ENCODE data around the gene MLANA. TPM values are rescaled to one million over a fixed set of nuclear protein-coding genes. Genes with fewer than 3 reads are reported as not detected.

The MLANA gene
- polyA plus RNA-seq, 1 donor (not counting 4 experiments of a cell fraction or from before 2014, with no cell fraction given) = not detected

DNA sequence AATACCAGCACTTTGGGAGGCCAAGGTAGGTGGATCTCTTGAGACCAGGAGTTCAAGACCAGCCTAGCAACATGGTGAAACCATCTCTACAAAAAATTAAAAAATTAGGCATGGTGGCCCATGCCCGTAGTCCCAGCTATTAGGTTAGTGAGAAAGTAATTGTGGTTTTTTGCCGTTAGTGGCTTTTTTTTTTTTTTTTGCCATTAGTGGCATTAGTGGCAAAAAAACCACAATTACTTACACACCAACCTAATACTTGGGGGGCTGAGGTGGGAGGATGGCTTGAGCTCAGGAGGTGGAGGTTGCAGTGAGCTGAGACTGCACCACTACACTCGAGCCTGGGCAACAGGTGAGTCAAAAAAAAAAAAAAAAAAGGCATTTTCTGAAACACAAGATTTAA, 27.8 kb downstream of the MLANA start:
- H3K4me1 ChIP-seq (ENCODE audit: control insufficient read depth, extremely low read depth, insufficient read depth, low read length) = no peaks in the 10 kb centered on the region
- TF ChIP-seq EZH2 (IDR thresholded peaks at IDR 0.05; ENCODE audit: low read length) = no peak
- TF ChIP-seq, protein P1, sequence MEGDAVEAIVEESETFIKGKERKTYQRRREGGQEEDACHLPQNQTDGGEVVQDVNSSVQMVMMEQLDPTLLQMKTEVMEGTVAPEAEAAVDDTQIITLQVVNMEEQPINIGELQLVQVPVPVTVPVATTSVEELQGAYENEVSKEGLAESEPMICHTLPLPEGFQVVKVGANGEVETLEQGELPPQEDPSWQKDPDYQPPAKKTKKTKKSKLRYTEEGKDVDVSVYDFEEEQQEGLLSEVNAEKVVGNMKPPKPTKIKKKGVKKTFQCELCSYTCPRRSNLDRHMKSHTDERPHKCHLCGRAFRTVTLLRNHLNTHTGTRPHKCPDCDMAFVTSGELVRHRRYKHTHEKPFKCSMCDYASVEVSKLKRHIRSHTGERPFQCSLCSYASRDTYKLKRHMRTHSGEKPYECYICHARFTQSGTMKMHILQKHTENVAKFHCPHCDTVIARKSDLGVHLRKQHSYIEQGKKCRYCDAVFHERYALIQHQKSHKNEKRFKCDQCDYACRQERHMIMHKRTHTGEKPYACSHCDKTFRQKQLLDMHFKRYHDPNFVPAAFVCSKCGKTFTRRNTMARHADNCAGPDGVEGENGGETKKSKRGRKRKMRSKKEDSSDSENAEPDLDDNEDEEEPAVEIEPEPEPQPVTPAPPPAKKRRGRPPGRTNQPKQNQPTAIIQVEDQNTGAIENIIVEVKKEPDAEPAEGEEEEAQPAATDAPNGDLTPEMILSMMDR (optimal IDR thresholded peaks at IDR 0.05 in 1 of 3, IDR thresholded peaks at IDR 0.05 in 1 of 3, conservative IDR thresholded peaks at IDR 0.05 in 1 of 3; ENCODE audit: extremely low read depth in 1 of 3, insufficient read depth in 2 of 3, low read length in 3 of 3) = no peak
- DNase-seq (ENCODE audit: low read depth, low spot score) (no peak), FAIRE-seq (no peak)
- H3K9ac ChIP-seq (ENCODE audit: control insufficient read depth, extremely low read depth, insufficient read depth, low read length) = no peak overlapping the region
- H3K79me2 ChIP-seq (ENCODE audit: control insufficient read depth, insufficient read depth, low read length) = no peaks in the 10 kb centered on the region
- no peaks in the 10 kb centered on the region for H3K9me3 ChIP-seq (ENCODE audit: control insufficient read depth, low read depth, low read length)
- no peak overlapping the region for H3K4me2 ChIP-seq (ENCODE audit: control insufficient read depth, extremely low read depth, insufficient read depth, low read depth, low read length)
- H3K4me3 ChIP-seq (ENCODE audit: control insufficient read depth in 2 of 3, extremely low read depth in 1 of 3, insufficient read depth in 2 of 3, low read depth in 1 of 3, low read length in 3 of 3) = no peak overlapping the region
- H4K20me1 ChIP-seq (ENCODE audit: control insufficient read depth, extremely low read depth, insufficient read depth, low read length) = no peaks in the 10 kb centered on the region
- H2AFZ ChIP-seq (ENCODE audit: control insufficient read depth, low read length) = no peak overlapping the region
- no peaks in the 10 kb centered on the region for H3K27me3 ChIP-seq (ENCODE audit: control insufficient read depth, extremely low read depth, insufficient read depth, low read length)
- H3K9me1 ChIP-seq (ENCODE audit: control insufficient read depth, extremely low read depth, insufficient read depth, low read length) = no peaks in the 10 kb centered on the region
- H3K36me3 ChIP-seq (ENCODE audit: control insufficient read depth in 2 of 2, extremely low read depth in 1 of 2, insufficient read depth in 2 of 2, low read length in 2 of 2) = peaks cover 10 to 11% of the 10 kb centered on the region in 2 experiments
- dilution Hi-C loops (cut with MboI; ENCODE audit: extremely low pct_ligation_motif_present, low sequenced_read_pairs) = no loop called here
- no peak overlapping the region for H3K27ac ChIP-seq (ENCODE audit: control insufficient read depth, insufficient read depth, low read length)

DNA sequence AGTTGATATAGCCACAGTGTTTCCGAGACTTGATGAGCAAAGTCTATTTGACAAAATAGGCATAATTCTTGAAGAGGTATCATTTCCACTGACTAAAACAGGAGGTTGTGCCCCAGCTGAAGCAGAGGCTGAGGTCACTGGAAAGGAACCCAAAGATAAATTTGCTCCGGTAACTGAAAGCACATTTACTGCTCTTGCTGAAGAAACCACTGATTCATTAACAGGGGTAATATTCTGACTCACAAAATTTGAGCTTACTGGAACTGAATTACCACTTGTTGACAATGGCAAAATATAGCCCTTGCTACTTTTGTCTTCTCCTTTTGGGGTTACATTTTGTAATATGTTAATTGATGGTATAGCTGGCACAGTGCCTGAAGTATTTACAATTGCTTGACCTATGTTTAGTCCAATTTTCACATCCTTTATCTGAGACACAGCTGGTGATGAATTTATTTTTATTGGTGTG, 30.2 kb downstream of the MLANA start:
- dilution Hi-C loops (cut with MboI; ENCODE audit: extremely low pct_ligation_motif_present, low sequenced_read_pairs) = no loop called here
- no peak overlapping the region for H3K4me2 ChIP-seq (ENCODE audit: control insufficient read depth, extremely low read depth, insufficient read depth, low read depth, low read length)
- H4K20me1 ChIP-seq (ENCODE audit: control insufficient read depth, extremely low read depth, insufficient read depth, low read length) = no peaks in the 10 kb centered on the region
- H3K27me3 ChIP-seq (ENCODE audit: control insufficient read depth, extremely low read depth, insufficient read depth, low read length) = no peaks in the 10 kb centered on the region
- TF ChIP-seq EZH2 (IDR thresholded peaks at IDR 0.05; ENCODE audit: low read length) = no peak
- TF ChIP-seq, protein P1 (optimal IDR thresholded peaks at IDR 0.05 in 1 of 3, IDR thresholded peaks at IDR 0.05 in 1 of 3, conservative IDR thresholded peaks at IDR 0.05 in 1 of 3; ENCODE audit: extremely low read depth in 1 of 3, insufficient read depth in 2 of 3, low read length in 3 of 3) = no peak
- H3K79me2 ChIP-seq (ENCODE audit: control insufficient read depth, insufficient read depth, low read length) = no peaks in the 10 kb centered on the region
- H2AFZ ChIP-seq (ENCODE audit: control insufficient read depth, low read length) = no peak overlapping the region
- FAIRE-seq (no peak), DNase-seq (ENCODE audit: low read depth, low spot score) (no peak)
- H3K27ac ChIP-seq (ENCODE audit: control insufficient read depth, insufficient read depth, low read length) = no peak overlapping the region
- no peaks in the 10 kb centered on the region for H3K9me1 ChIP-seq (ENCODE audit: control insufficient read depth, extremely low read depth, insufficient read depth, low read length)
- no peaks in the 10 kb centered on the region for H3K9me3 ChIP-seq (ENCODE audit: control insufficient read depth, low read depth, low read length)
- no peak overlapping the region for H3K4me3 ChIP-seq (ENCODE audit: control insufficient read depth in 2 of 3, extremely low read depth in 1 of 3, insufficient read depth in 2 of 3, low read depth in 1 of 3, low read length in 3 of 3)
- H3K9ac ChIP-seq (ENCODE audit: control insufficient read depth, extremely low read depth, insufficient read depth, low read length) = no peak overlapping the region
- H3K4me1 ChIP-seq (ENCODE audit: control insufficient read depth, extremely low read depth, insufficient read depth, low read length) = no peaks in the 10 kb centered on the region
- peaks cover 10 to 11% of the 10 kb centered on the region in 2 experiments for H3K36me3 ChIP-seq (ENCODE audit: control insufficient read depth in 2 of 2, extremely low read depth in 1 of 2, insufficient read depth in 2 of 2, low read length in 2 of 2)

All from keratinocyte (primary cell).